Mesenchymal stem cell (in vitro differentiated cells and primary cell): Measurements from ENCODE around the gene AP1S1.

Experiments
- DNase-seq: peaks from one replicate; pipeline ENCODE4 v3.0.0-alpha.2; 2013
- H2AFZ ChIP-seq: one replicate; pipeline ENCODE4 v1.6.1; 2013; ENCODE audit warnings: low read depth, mild to moderate bottlenecking, control low read depth, inconsistent platforms, low read length, moderate library complexity
- H2AK5ac ChIP-seq: 2 replicates; pipeline ENCODE4 v1.6.1; 2013; ENCODE audit warnings: low read length, moderate library complexity, mild to moderate bottlenecking, inconsistent platforms; ENCODE audit not compliant: severe bottlenecking
- H2BK120ac ChIP-seq: one replicate; pipeline ENCODE4 v1.6.1; 2013; ENCODE audit warnings: low read depth, mild to moderate bottlenecking, inconsistent platforms, low read length, moderate library complexity
- H2BK12ac ChIP-seq, 2 experiments: one replicate each; pipeline ENCODE4 v1.6.1; 2013; ENCODE audit warnings: inconsistent platforms in 2 of 2, low read length in 2 of 2, mild to moderate bottlenecking in 2 of 2, moderate library complexity in 2 of 2, control low read depth in 1 of 2
- H2BK15ac ChIP-seq: one replicate; pipeline ENCODE4 v1.6.1; 2013; ENCODE audit warnings: mild to moderate bottlenecking, low read depth, inconsistent platforms; ENCODE audit not compliant: poor library complexity, severe bottlenecking
- H2BK5ac ChIP-seq: 2 replicates; pipeline ENCODE4 v1.6.1; 2013; ENCODE audit warnings: low read depth, mild to moderate bottlenecking, low read length, control low read depth, inconsistent platforms; ENCODE audit not compliant: poor library complexity, severe bottlenecking
- H3K14ac ChIP-seq, 2 experiments: one replicate each; pipeline ENCODE4 v1.6.1; 2013; ENCODE audit warnings: inconsistent platforms in 2 of 2, low read length in 2 of 2, control low read depth in 1 of 2, mild to moderate bottlenecking in 1 of 2, moderate library complexity in 1 of 2
- H3K18ac ChIP-seq, 2 experiments: one replicate each; pipeline ENCODE4 v1.6.1; 2013; ENCODE audit warnings: inconsistent platforms in 2 of 2, low read length in 2 of 2, control low read depth in 1 of 2, low read depth in 1 of 2, mild to moderate bottlenecking in 1 of 2
- H3K23ac ChIP-seq, 2 experiments: one replicate each; pipeline ENCODE4 v1.6.1; 2013; ENCODE audit warnings: inconsistent platforms in 2 of 2, low read length in 2 of 2, mild to moderate bottlenecking in 2 of 2, moderate library complexity in 2 of 2, control low read depth in 1 of 2
- H3K27ac ChIP-seq: 2 replicates; pipeline ENCODE4 v1.5.1; 2013; ENCODE audit warnings: mild to moderate bottlenecking, moderate library complexity, low read length, control low read depth, inconsistent platforms; ENCODE audit not compliant: poor library complexity, severe bottlenecking
- H3K27me3 ChIP-seq, 2 experiments: 2 replicates each; pipeline versions ENCODE4 v1.6.1 to v1.7.0; 2013; ENCODE audit warnings: low read length in 2 of 2, mild to moderate bottlenecking in 2 of 2, moderate library complexity in 2 of 2, control low read depth in 1 of 2, inconsistent platforms in 1 of 2; ENCODE audit not compliant: control insufficient read depth in 1 of 2, insufficient read depth in 1 of 2
- H3K36me3 ChIP-seq, 2 experiments: 2 replicates each; pipeline versions ENCODE4 v1.6.1 to v1.7.0; 2013; ENCODE audit warnings: low read length in 2 of 2, control low read depth in 1 of 2, inconsistent platforms in 1 of 2, low read depth in 1 of 2, mild to moderate bottlenecking in 1 of 2; ENCODE audit not compliant: insufficient read depth in 2 of 2, control insufficient read depth in 1 of 2
- H3K4ac ChIP-seq, 2 experiments: one replicate each; pipeline ENCODE4 v1.6.1; 2013; ENCODE audit warnings: inconsistent platforms in 2 of 2, low read length in 2 of 2, mild to moderate bottlenecking in 2 of 2, moderate library complexity in 2 of 2, control low read depth in 1 of 2, low read depth in 1 of 2
- H3K4me1 ChIP-seq: 2 replicates; pipeline ENCODE4 v1.6.1; 2013; ENCODE audit warnings: low read depth, low read length, control low read depth; ENCODE audit not compliant: control insufficient read depth, insufficient read depth
- H3K4me2 ChIP-seq: 2 replicates; pipeline ENCODE4 v1.6.1; 2013; ENCODE audit warnings: low read length, mild to moderate bottlenecking, inconsistent platforms; ENCODE audit not compliant: poor library complexity, severe bottlenecking
- H3K4me3 ChIP-seq, 2 experiments: 2 replicates each; pipeline versions ENCODE4 v1.5.1 to v1.7.0; 2013; ENCODE audit warnings: low read length in 2 of 2, mild to moderate bottlenecking in 2 of 2, control low read depth in 1 of 2, low read depth in 1 of 2; ENCODE audit not compliant: insufficient read depth in 1 of 2
- H3K79me1 ChIP-seq: replicated peaks from 2 replicates; pipeline ENCODE4 v1.6.1; 2013; ENCODE audit warnings: mild to moderate bottlenecking, control low read depth, low read length, inconsistent platforms; ENCODE audit not compliant: poor library complexity, severe bottlenecking
- H3K9ac ChIP-seq: 2 replicates; pipeline ENCODE4 v1.7.0; 2013; ENCODE audit warnings: mild to moderate bottlenecking, low read length, moderate library complexity
- H3K9me3 ChIP-seq: 2 replicates; pipeline ENCODE4 v1.7.0; 2013; ENCODE audit warnings: mild to moderate bottlenecking, low read length; ENCODE audit not compliant: control insufficient read depth
- H4K8ac ChIP-seq: one replicate; pipeline ENCODE4 v1.6.1; 2013; ENCODE audit warnings: inconsistent platforms, mild to moderate bottlenecking, low read length, moderate library complexity
- H4K91ac ChIP-seq: one replicate; pipeline ENCODE4 v1.6.1; 2013; ENCODE audit warnings: mild to moderate bottlenecking, low read length, inconsistent platforms
- WGBS: methylation state at CpG from one replicate; pipeline ENCODE4 v1.1.7; 2013; ENCODE audit warnings: mixed read lengths; 5-methylcytosine and 5-hydroxymethylcytosine counted together

AP1S1 gene

DNA sequence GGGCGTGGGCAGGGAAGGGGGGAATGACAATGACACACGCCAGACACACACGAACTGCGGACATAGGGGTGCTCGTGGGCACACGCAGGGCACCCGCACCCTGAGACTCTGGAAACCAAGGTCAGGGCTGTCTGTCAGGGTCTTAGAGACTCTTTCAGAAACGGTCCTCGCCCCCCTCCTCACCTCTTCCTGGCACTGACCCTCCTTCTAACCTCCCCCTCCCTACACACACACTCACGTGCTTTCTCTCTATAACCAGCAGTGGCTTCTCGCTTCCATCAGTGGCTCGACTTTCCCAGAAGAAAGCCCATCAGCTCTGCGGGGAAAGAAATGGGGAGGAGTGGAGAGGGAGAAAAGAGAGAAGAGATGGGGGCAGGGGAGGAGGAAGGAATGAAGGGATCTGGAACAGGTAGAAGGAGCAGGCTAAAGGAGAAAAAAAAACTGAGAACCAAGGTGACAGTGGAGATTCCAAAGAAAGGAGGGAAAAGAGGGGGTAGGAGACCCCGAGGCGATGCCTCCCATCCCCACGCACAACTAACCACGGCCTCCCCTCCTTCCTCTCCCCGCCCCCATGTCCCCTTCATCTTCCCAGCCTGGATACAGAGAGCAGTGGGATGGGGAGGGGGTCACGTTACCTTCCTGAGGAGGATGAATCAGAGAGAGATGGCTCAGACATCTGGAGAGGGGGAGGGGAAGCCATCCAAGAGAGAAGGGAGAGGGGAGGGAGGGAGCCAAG, 12.8 kb downstream of the AP1S1 start:
- Histone ChIP-seq H3K27ac (no peak overlapping the region), H3K36me3 (peaks cover 0 to 5% of the 10 kb centered on the region in 2 experiments), H4K91ac (no peak overlapping the region), H3K4ac (no peak overlapping the region), H3K4me3 (no peak overlapping the region), H3K18ac (no peak overlapping the region), H3K27me3 (peaks cover 72 to 85% of the 10 kb centered on the region in 2 experiments), H3K14ac (no peak overlapping the region), H2BK15ac (no peak overlapping the region), H3K9ac (no peak overlapping the region), H4K8ac (no peak overlapping the region), H3K4me2 (no peak overlapping the region), H2BK5ac (no peak overlapping the region), H2AFZ (no peak overlapping the region), H3K79me1 (no peaks in the 10 kb centered on the region), H2BK12ac (no peak overlapping the region), H3K9me3 (no peaks in the 10 kb centered on the region), H3K23ac (peak overlapping the region in 1 of 2 experiments; percentile 43), H2AK5ac (no peak overlapping the region), H2BK120ac (no peak overlapping the region), H3K4me1 (peaks cover 63% of the 10 kb centered on the region)
- WGBS: 2% methylated on average over 12 of the region's 19 CpGs
- no peak for DNase-seq

DNA sequence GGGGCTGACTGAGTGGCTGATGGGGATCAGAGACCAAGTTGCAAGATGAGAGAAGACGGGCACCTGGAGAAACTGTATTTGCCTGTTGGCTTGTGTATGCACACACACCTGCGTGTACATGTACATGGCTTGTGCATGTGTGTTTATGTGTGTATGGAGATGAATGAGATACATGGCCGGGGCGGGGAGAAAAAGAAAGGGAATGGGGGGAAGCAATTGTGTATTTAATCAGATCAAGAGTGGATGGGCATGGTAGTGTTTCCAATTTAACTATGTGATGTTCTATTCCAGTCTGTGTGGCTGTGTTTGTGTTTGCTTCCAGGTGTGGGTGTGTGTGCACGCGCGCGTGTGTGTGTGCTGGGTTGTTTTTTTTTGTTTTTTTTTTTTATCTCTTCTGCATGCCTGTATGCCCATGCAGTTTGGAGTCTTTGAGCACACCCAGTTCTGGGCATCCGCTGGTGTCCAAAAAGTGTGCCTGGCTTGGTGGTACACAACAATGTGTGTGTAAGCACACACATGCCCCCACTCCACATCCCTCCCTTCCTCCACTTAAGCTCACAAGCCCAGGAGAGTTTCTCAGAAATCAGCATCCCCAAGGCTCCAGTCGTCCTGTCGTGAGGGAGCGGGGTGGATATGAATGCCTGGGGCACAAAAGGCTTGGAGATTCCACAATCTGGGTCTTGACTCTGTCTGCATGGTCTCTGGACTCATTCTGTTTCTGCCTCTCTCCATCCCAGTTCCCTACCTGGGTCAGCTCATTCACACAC, 13.6 kb downstream of the AP1S1 start:
- Histone ChIP-seq H3K27me3 (peaks cover 79 to 88% of the 10 kb centered on the region in 2 experiments), H3K27ac (no peak overlapping the region), H3K4ac (no peak overlapping the region), H2BK15ac (no peak overlapping the region), H3K79me1 (no peaks in the 10 kb centered on the region), H4K8ac (no peak overlapping the region), H3K4me3 (no peak overlapping the region), H3K9me3 (no peaks in the 10 kb centered on the region), H3K14ac (no peak overlapping the region), H3K4me2 (no peak overlapping the region), H3K9ac (no peak overlapping the region), H2BK5ac (no peak overlapping the region), H3K18ac (no peak overlapping the region), H3K36me3 (no peaks in the 10 kb centered on the region), H2AK5ac (no peak overlapping the region), H2BK120ac (no peak overlapping the region), H3K4me1 (peaks cover 66% of the 10 kb centered on the region), H4K91ac (no peak overlapping the region), H2BK12ac (no peak overlapping the region), H2AFZ (no peak overlapping the region), H3K23ac (no peak overlapping the region)
- 24% methylated on average over 9 of the region's 12 CpGs for WGBS
- DNase-seq: no peak

DNA sequence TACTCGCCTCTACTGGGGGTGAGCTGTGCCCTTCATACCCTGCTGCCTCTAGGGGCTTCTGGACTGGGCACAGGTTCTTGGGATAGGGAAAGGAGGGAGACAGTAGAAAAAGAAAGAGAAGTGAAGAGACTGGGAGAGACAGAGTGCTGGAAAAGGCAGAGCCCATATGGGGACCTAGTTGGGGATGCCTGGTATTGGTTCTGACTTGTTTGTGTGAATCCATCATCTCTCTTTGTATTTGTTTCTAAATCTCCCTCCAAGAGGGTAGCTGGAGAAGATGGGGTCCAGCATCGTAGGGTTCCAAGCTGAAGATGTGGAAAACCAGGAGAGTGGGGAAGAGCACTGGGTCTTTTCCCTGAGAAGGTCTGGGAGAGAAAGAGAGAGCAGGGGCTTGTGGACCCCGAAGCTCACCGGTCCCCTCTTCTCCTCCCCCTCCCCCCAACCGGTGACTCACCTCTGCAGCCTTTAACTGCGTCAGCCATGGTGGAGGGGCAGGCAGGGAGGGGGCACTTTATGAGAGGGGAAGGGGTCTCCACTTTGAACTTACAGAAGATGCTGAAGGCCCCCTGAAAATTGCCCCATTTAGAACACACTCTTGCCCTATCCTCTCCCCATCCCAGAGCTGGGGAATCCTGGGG, 14.3 kb downstream of the AP1S1 start:
- no peak overlapping the region for H3K18ac ChIP-seq
- H2BK120ac ChIP-seq: no peak overlapping the region
- H3K9me3 ChIP-seq: no peaks in the 10 kb centered on the region
- no peak overlapping the region for H3K23ac ChIP-seq
- no peaks in the 10 kb centered on the region for H3K36me3 ChIP-seq
- H3K4me3 ChIP-seq: no peak overlapping the region
- no peak for DNase-seq
- no peak overlapping the region for H3K4me2 ChIP-seq
- H3K4ac ChIP-seq: no peak overlapping the region
- WGBS: 29% methylated on average over 2 of the region's 6 CpGs
- H2BK15ac ChIP-seq: no peak overlapping the region
- no peak overlapping the region for H4K8ac ChIP-seq
- no peak overlapping the region for H2BK5ac ChIP-seq
- H2BK12ac ChIP-seq: no peak overlapping the region
- H3K27ac ChIP-seq: no peak overlapping the region
- no peak overlapping the region for H3K14ac ChIP-seq
- peaks cover 67% of the 10 kb centered on the region for H3K4me1 ChIP-seq
- no peak overlapping the region for H4K91ac ChIP-seq
- H2AK5ac ChIP-seq: no peak overlapping the region
- peaks cover 86 to 92% of the 10 kb centered on the region in 2 experiments for H3K27me3 ChIP-seq
- no peak overlapping the region for H2AFZ ChIP-seq
- no peak overlapping the region for H3K9ac ChIP-seq
- no peaks in the 10 kb centered on the region for H3K79me1 ChIP-seq
